Body of pancreas (tissue), 4 donors: ENCODE data around the gene KHDRBS2. TPM values are rescaled to one million over a fixed set of nuclear protein-coding genes. Genes with fewer than 3 reads are reported as not detected.
A peak's percentile ranks its signal among the peaks of the same experiment; 100 is the strongest.

Experiments
- ATAC-seq: fragments of 150-250 bp; one replicate; pipeline ENCODE4 v1.9.1; 2016
- DNase-seq, 4 donors: peaks; one replicate each; pipeline ENCODE4 v3.0.0-alpha.2; 2019
- H3K27ac ChIP-seq, 4 donors: fragments of 200-600 bp; sonication (generic); 1 replicate in 3 of 4; 2 replicates in 1 of 4; pipeline versions ENCODE4 v1.5.1 to v1.6.1; 2016 to 2019; ENCODE audit warnings: mild to moderate bottlenecking in 1 of 4, mixed read lengths in 1 of 4, moderate library complexity in 1 of 4
- H3K27me3 ChIP-seq, 2 donors: fragments of 200-600 bp; sonication (generic); one replicate each; pipeline ENCODE4 v1.6.0; 2016; ENCODE audit warnings: mild to moderate bottlenecking in 1 of 2
- H3K36me3 ChIP-seq, 2 donors: fragments of 200-600 bp; sonication (generic); replicated peaks in 1 of 2; 2 replicates each; pipeline ENCODE4 v1.5.1; 2016; ENCODE audit warnings: low read depth in 2 of 2; ENCODE audit not compliant: insufficient read depth in 1 of 2
- H3K4me1 ChIP-seq: fragments of 200-600 bp; sonication (generic); one replicate; pipeline ENCODE4 v1.6.0; 2016
- H3K4me3 ChIP-seq, 2 donors: fragments of 200-600 bp; sonication (generic); 1 replicate in 1 of 2; 2 replicates in 1 of 2; pipeline ENCODE4 v1.5.1; 2016 to 2019
- H3K9me3 ChIP-seq, 3 donors: fragments of 200-600 bp; sonication (generic); 1 replicate in 2 of 3; 2 replicates in 1 of 3; pipeline ENCODE4 v1.5.1; 2016
- POLR2A ChIP-seq, 3 donors: fragments of 450-650 bp; IDR thresholded peaks; one replicate each; pipeline ENCODE4 v1.6.1; 2016; ENCODE audit warnings: antibody characterized with exemption in 3 of 3, mild to moderate bottlenecking in 2 of 3
- WGBS, 2 donors: methylation state at CpG; one replicate each; pipeline ENCODE4 v1.1.5; 2017; 5-methylcytosine and 5-hydroxymethylcytosine counted together
- intact Hi-C: fragments of 100-400 bp; cut with DNase I; formaldehyde crosslinking; loops from one replicate; pipeline ENCODE4 v1.15.1; 2023
- total RNA-seq, 2 donors: library from RNA; depleted of rRNA; stranded (reverse); fragments of >200 nt; gene quantifications; one replicate each; pipeline ENCODE4 v1.1.0, GENCODE V29; 2016
- TF ChIP-seq, protein P1 (sequence below), 7 experiments: fragments of 450-650 bp in 4 of 7; fragments of 200-600 bp in 3 of 7; sonication (generic) in 3 of 7; IDR thresholded peaks; one replicate each; pipeline ENCODE4 v1.5.1; 2016 to 2019; ENCODE audit warnings: antibody characterized with exemption in 7 of 7

The KHDRBS2 gene
- total RNA-seq: not detected

DNA sequence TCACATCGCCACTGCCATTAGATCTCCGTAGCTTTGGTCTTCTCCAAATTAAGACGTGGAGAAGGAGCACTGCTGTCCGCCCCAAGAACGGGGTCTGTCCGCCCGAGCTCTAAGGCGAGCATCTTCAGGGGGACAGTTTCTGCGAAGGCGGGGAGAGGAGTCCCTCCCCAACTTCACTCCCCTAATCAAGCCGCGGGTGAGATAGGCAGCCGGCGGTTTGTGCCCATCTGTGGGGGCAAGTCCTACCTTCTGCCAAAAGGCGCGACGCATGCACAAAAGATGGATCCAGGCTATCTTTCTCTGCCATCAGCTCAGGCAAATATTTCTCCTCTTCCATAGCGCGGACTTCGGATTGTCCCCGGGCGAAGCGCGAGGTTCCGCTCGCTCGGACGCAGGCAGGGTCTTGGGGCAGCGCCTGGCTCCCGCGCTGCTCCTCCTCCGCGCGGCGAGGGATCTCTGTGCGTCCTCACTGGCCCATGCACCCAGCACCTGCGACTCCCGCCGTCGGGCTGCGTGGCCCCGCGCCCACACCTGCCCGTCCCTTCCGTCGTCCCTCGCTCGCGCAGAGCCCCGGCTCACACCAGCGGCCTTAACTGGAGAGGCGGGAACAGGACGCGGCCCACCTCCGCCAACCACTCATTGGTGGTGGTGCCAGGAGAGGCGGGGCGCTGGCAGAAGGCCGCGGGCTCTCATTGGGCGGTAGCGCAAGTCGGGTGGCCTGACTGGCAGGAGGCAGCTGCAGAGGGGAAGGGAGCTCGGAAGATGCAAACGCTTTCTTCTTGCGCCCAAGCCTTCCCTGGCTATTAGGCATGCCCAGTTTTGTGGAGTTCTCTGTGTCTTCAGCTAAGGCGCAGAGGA is at the start of gene KHDRBS2:
Gene KHDRBS2, minus strand, starts transcription at position 614 of the 858 bp plus-strand sequence.
- WGBS, 2 donors: 0% methylated on average over 25 to 66 of the region's 66 CpGs
- peaks cover 0 to 5% of the 10 kb centered on the region in 2 donors for H3K27me3 ChIP-seq
- peaks cover 14% of the 10 kb centered on the region for H3K4me1 ChIP-seq
- peak; percentile 94 for ATAC-seq
- DNase-seq: peak; percentile 77 to 86 (median 82)
- no peaks in the 10 kb centered on the region for H3K9me3 ChIP-seq
- no peak within 1 kb of the TSS for H3K4me3 ChIP-seq
- H3K27ac ChIP-seq: no peak within 1 kb of the TSS
- no peak for TF ChIP-seq POLR2A (IDR thresholded peaks at IDR 0.05)
- TF ChIP-seq, protein P1, sequence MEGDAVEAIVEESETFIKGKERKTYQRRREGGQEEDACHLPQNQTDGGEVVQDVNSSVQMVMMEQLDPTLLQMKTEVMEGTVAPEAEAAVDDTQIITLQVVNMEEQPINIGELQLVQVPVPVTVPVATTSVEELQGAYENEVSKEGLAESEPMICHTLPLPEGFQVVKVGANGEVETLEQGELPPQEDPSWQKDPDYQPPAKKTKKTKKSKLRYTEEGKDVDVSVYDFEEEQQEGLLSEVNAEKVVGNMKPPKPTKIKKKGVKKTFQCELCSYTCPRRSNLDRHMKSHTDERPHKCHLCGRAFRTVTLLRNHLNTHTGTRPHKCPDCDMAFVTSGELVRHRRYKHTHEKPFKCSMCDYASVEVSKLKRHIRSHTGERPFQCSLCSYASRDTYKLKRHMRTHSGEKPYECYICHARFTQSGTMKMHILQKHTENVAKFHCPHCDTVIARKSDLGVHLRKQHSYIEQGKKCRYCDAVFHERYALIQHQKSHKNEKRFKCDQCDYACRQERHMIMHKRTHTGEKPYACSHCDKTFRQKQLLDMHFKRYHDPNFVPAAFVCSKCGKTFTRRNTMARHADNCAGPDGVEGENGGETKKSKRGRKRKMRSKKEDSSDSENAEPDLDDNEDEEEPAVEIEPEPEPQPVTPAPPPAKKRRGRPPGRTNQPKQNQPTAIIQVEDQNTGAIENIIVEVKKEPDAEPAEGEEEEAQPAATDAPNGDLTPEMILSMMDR (IDR thresholded peaks at IDR 0.05): no peak
- H3K36me3 ChIP-seq: no peaks in the 10 kb centered on the region
- intact Hi-C loops: no loop called here

DNA sequence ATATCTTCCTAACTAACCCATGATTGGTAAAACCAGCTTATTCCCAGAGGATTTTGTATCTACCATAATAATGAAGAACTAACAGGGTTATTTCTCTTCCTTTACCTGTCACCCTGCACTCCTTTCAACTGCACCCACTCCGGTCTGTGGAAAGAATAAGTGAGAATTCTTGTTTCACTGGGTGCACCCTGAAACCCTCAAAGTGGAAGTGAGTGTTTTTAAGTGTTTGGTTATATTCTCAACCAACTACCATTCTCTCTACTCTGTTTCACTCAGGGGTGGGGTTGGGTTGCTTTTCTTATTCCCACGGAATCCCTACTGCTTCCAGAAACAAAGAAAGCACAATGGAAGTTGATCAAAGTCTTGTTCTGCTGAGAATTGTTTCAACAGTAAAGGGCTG is 42.6 kb upstream of the KHDRBS2 start:
- Histone ChIP-seq H3K36me3 (no peaks in the 10 kb centered on the region), H3K27me3 (no peaks in the 10 kb centered on the region), H3K27ac (no peak overlapping the region), H3K4me1 (no peaks in the 10 kb centered on the region), H3K9me3 (peaks cover 0 to 4% (median 0%) of the 10 kb centered on the region in 3 donors), H3K4me3 (no peak overlapping the region)
- DNase-seq: no peak
- ATAC-seq: no peak
- intact Hi-C loops: no loop called here
- no peak for TF ChIP-seq POLR2A (IDR thresholded peaks at IDR 0.05)
- TF ChIP-seq, protein P1 (IDR thresholded peaks at IDR 0.05): no peak
- WGBS, 2 donors: 58 to 69% methylated on average over 2 of the region's 2 CpGs

DNA sequence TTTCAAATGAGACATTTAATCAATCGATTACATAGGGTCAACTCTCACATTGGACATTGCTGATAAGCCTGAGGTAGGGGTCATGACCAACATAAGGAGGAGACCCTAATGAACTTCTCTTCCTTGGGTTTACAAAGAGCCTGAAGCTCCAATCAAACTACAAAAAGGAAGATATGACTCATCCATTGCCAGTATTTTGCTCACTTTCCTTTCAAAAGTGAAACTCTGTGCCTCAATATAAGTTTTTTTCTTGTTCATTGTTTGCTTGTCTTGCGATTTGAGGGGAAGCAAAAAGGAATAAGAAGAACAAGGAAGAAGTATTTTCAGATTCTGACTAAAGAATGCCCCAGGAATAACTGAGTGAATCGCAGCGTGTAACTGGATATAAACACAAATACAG is 38.8 kb upstream of the KHDRBS2 start:
- H3K36me3 ChIP-seq: no peaks in the 10 kb centered on the region
- H3K27me3 ChIP-seq: no peaks in the 10 kb centered on the region
- no peaks in the 10 kb centered on the region for H3K9me3 ChIP-seq
- no peaks in the 10 kb centered on the region for H3K4me1 ChIP-seq
- H3K27ac ChIP-seq: no peak overlapping the region
- no peak overlapping the region for H3K4me3 ChIP-seq
- WGBS, 2 donors: 52 to 53% methylated on average over 4 of the region's 4 CpGs
- DNase-seq (no peak), ATAC-seq (no peak)
- intact Hi-C loops: no loop called here
- TF ChIP-seq, protein P1 (IDR thresholded peaks at IDR 0.05): no peak
- TF ChIP-seq POLR2A (IDR thresholded peaks at IDR 0.05): no peak

DNA sequence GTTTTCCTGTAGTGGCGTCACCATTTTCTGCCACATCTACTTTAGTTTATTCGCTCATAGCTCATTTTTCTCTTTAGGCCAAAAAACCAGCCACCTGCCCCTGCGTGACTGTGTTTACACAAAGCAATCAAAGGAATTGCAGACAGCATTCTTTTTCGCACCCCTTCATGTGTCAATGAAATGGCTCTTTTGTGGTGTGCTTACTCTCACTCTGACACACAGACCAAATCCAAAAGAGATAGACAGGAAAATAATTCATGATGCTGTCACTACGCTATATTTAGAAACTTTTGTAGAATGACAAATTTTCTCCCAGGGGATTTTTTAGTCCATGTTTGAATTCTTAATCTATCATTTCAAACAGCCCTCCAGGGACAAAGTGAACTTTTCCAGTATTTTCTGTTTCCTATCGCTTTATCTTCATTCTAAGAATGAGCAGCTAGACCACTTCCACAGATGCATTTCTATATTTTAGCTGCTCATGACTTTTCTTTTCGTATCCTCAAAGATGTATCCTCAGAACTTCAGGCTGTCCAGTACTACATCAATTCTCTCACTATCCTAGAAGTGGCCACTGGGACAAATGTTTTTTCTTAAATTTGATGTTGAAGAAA is 37.9 kb upstream of the KHDRBS2 start:
- no peak for TF ChIP-seq POLR2A (IDR thresholded peaks at IDR 0.05)
- TF ChIP-seq, protein P1 (IDR thresholded peaks at IDR 0.05): no peak
- H3K27me3 ChIP-seq: no peaks in the 10 kb centered on the region
- intact Hi-C loops: no loop called here
- no peaks in the 10 kb centered on the region for H3K4me1 ChIP-seq
- WGBS, 2 donors: 26 to 31% methylated on average over 7 of the region's 7 CpGs
- H3K27ac ChIP-seq: no peak overlapping the region
- no peaks in the 10 kb centered on the region for H3K36me3 ChIP-seq
- H3K9me3 ChIP-seq: no peaks in the 10 kb centered on the region
- no peak for DNase-seq
- no peak overlapping the region for H3K4me3 ChIP-seq
- ATAC-seq: no peak
